HG03135 (cell line): ENCODE measurements around the gene SLC9A2.
A peak's percentile ranks its signal among the peaks of the same experiment; 100 is the strongest.

Experiments
- ATAC-seq: cut with Tn5 transposase; IDR thresholded peaks from one replicate; pipeline ENCODE4 v1.9.1; 2021; ENCODE audit warnings: mild to moderate bottlenecking, moderate library complexity; ENCODE audit not compliant: unreplicated experiment

The SLC9A2 gene

DNA sequence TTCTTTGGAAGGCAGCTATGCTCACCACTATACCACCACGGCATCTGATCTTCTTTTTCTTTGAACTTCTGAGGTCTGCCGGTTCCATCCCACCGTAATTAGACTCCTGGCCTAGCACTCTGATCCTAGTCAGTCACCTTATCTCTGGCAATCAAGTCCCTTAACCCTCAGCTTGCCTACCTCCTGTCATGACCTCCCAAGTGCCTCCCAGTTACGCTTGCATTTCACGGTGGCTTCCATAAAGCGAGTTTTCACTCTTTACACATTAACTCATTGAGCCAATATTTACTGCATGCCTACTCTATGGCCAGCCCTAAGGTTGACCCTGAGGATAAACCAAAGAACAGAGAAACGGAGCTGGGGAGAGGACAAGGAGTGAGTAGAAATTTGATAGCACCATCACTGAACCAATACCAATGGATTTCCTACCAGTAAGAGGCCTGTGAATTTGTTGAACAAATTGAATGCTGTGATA, 104.7 kb downstream of the SLC9A2 start:
- ATAC-seq, result no peak

- no peak for ATAC-seq
Measured at GRCh38 chr2:102724553-102724952, 105.2 kb downstream of the SLC9A2 start.

- no peak for ATAC-seq
Measured at GRCh38 chr2:102726128-102727087, 107.1 kb downstream of the SLC9A2 start.

- ATAC-seq, result no peak
Measured at GRCh38 chr2:102735416-102736109, 116.2 kb downstream of the SLC9A2 start.

GRCh38 chr2:102736110-102736409, 116.7 kb downstream of the SLC9A2 start:
- no peak for ATAC-seq

DNA sequence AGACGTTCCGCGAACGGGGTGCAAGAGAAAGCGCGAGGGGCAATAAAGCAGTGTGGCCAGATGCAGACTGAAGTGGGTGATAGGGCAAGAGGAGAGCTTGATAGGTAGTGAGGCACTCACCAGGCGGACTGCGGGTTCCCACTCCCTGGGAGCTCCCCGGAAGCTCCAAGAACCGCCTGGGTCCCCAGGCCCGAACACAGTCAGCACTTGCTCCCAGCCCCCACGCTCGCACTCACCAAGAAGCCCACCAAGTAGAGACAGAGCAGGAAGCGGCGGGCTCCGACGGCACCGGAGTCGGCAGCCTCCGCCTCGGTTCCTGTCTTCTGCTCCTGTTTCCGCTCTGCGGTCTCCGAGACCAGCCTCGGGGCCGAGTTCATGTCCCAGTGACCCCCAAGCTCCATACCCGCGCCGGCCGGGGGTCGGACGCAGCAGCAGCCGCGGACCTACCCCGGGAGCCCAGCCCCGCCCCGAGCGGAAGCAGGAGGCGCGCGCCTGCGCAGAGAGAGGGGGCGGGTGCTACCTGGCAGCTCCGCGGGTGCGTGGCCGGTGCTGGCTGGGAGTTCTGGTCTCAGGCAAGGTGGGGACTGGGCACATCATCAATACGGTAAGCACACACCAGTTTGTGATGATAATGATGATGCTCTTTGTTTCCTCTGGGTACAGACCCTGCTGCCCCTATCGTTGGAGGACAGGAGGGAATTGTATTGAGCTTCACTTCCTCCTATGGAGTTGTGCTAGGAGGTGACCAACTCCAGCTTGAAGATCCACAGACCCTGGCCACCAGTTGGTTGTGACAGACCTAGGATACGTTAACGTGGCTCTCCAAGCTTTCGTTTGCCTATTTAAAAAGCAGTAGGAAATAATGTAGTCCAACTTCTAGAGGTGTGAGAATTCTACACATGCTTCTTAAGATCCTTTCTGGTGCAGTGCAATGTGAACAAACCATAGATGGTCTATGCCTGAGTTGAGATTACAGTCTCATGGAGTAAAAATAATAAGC, 117.4 kb downstream of the SLC9A2 start:
- peak; percentile 86 for ATAC-seq

DNA sequence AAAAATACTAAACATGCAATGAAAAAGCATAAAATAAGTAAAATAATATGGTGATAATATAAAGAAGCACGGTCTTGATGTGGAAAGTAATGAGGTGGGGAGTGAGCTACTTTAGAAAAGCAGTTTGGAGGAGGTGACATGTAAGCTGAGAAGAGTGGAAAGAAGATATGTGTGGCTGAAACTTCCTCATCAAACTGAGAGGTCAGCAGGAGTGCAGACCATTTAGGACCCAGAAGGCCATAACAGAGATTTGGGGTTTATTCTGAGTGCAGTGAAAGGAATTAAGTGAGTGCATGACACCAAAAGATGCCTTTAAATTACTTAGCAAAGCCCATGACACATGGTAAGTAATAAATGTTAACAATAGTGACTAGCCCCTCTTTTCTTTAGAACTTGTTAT, 118.1 kb downstream of the SLC9A2 start:
- ATAC-seq, result peak; percentile 54

DNA sequence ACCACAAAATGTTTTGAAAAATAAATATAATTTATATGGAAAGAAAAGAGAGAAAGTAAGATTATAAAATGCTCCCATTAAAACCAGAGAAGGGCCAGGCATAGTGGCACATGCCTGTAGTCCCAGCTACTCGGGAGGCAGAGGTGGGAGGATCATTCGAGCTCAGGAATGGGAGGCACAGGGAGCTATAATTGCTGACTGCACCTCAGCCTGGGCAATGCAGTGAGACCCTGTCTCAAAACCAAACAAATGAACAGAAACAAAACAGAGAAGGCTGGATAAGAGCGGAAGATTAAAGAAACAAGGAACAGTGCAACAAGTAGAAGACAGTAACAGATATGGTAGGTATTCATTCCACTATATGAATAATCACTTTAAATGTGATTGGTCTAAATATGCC, 123.9 kb downstream of the SLC9A2 start:
- no peak for ATAC-seq

GRCh38 chr2:102748107-102748506, 128.8 kb downstream of the SLC9A2 start:
- no peak for ATAC-seq

GRCh38 chr2:102749938-102750337, 130.6 kb downstream of the SLC9A2 start:
- ATAC-seq, result peak; percentile 80

DNA sequence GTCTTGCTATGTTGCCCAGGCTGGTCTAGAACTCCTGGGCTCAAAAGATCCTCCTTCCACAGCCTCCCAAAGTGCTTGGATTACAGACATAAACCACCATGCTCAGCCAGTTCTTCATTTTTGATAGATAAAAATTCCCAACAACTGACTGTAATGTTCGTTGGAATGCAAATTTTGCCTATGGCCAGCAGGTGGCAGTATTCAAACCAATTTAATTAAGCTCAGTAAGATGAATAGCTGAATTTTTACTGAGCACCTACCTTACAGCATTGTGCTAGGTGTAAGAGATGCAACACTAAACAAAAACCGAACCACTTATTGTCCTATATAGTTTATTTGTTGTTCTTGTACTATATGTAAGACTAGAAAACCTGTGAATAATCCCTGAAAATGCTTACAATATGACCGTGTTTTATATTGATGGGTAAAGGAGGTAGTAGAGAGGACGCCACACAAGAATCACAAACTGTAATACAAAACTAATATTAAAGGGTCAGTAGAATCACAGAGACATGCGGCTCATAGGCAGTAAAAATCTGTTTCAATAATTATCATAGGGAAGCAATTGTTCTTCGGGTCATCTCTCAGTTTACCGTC, 134.3 kb downstream of the SLC9A2 start:
- ATAC-seq, result no peak

GRCh38 chr2:102754456-102755145, 135.2 kb downstream of the SLC9A2 start:
- no peak for ATAC-seq

DNA sequence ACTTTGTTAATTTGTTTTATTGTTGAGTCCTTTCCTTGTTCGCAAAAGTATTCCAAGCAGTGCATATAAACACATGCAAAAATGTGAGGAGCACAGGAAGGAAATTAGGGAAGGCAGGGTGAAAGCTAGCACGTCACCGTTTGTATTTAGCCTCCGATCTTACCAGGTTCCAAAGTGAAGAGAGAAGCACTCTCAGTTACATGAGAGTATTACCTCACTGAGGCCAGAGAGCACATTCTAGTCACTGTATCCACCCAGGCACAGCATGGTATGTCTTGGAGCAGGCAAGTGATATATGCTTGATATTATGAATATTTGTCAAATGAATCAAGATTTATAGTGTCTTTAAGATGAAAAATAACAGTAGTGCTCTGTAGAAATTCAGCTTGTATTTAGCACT, 135.9 kb downstream of the SLC9A2 start:
- ATAC-seq, result no peak

DNA sequence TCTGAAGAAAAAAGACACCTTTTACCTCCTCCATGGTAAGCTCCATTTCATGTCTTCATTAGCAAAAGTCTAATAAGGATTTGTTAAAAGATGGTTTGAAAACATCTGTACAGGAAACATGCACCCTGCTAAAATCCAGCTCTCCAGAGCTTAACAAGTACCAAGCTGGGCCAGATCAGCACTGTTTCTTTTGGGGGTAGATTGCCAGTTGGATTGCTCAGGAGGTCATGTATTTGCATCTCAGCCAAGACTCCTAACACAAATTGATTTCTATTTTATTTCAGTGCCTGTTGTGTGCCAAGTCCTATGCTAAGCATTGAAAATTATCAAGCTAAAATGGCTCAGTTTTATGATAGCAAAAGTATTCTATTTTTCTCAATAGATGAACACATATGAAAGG, 139.1 kb downstream of the SLC9A2 start:
- ATAC-seq, result no peak
